CD8-positive, alpha-beta memory T cell (primary cell): ENCODE measurements around the gene UGGT2. TPM values are rescaled to one million over a fixed set of nuclear protein-coding genes. Genes with fewer than 3 reads are reported as not detected.
A peak's percentile ranks its signal among the peaks of the same experiment; 100 is the strongest.

Experiments
- CTCF ChIA-PET: fragments of 350-600 bp; sonication (Branson Sonifier 250); formaldehyde crosslinking; loops from one replicate; lab custom pipeline; 2021; ENCODE audit warnings: antibody characterized with exemption; lab: Charles Lee
- POLR2A ChIA-PET: fragments of 350-600 bp; sonication (Branson Sonifier 250); formaldehyde crosslinking; loops from one replicate; lab custom pipeline; 2021; ENCODE audit warnings: antibody characterized with exemption; lab: Charles Lee
- DNase-seq, 5 donors: peaks; one replicate each; pipeline versions ENCODE4 v3.0.0 to v3.0.0-alpha.2; 2020 to 2022; ENCODE audit warnings: mixed read lengths in 1 of 5
- H3K27ac ChIP-seq: one replicate; pipeline ENCODE4 v1.7.0; 2013; ENCODE audit warnings: low read depth, mild to moderate bottlenecking, low read length, moderate library complexity
- H3K27me3 ChIP-seq: 2 replicates; pipeline ENCODE4 v1.7.0; 2013; ENCODE audit warnings: low read length, mild to moderate bottlenecking; ENCODE audit not compliant: insufficient read depth, poor library complexity, severe bottlenecking
- H3K36me3 ChIP-seq: 2 replicates; pipeline ENCODE4 v1.7.0; 2013; ENCODE audit warnings: mild to moderate bottlenecking, low read length, moderate library complexity; ENCODE audit not compliant: insufficient read depth
- H3K4me1 ChIP-seq: 2 replicates; pipeline ENCODE4 v1.7.0; 2013; ENCODE audit warnings: mild to moderate bottlenecking, low read length, moderate library complexity; ENCODE audit not compliant: insufficient read depth
- H3K4me3 ChIP-seq: 2 replicates; pipeline ENCODE4 v1.7.0; 2013; ENCODE audit warnings: mild to moderate bottlenecking, low read length
- H3K9me3 ChIP-seq: 2 replicates; pipeline ENCODE4 v1.7.0; 2013; ENCODE audit warnings: mild to moderate bottlenecking, low read length
- H3K27ac Mint-ChIP-seq, 8 donors: one replicate each; pipeline ENCODE4 v1.8.0; 2020 to 2021; ENCODE audit warnings: mixed read lengths in 8 of 8, mild to moderate bottlenecking in 6 of 8, inconsistent platforms in 3 of 8, moderate library complexity in 3 of 8
- H3K27me3 Mint-ChIP-seq, 2 donors: one replicate each; pipeline ENCODE4 v1.8.0; 2020 to 2021; ENCODE audit warnings: mixed read lengths in 2 of 2, mild to moderate bottlenecking in 1 of 2, moderate library complexity in 1 of 2
- H3K36me3 Mint-ChIP-seq, 3 donors: one replicate each; pipeline ENCODE4 v1.8.0; 2020 to 2021; ENCODE audit warnings: mixed read lengths in 3 of 3, inconsistent platforms in 1 of 3, mild to moderate bottlenecking in 1 of 3
- H3K4me1 Mint-ChIP-seq, 3 donors: one replicate each; pipeline ENCODE4 v1.8.0; 2020 to 2021; ENCODE audit warnings: mixed read lengths in 3 of 3, inconsistent platforms in 1 of 3, mild to moderate bottlenecking in 1 of 3
- H3K4me3 Mint-ChIP-seq, 7 donors: one replicate each; pipeline ENCODE4 v1.8.0; 2020 to 2021; ENCODE audit warnings: mixed read lengths in 7 of 7, mild to moderate bottlenecking in 6 of 7, moderate library complexity in 4 of 7, inconsistent platforms in 2 of 7
- H3K9me3 Mint-ChIP-seq, 5 donors: one replicate each; pipeline ENCODE4 v1.8.0; 2020 to 2022; ENCODE audit warnings: mixed read lengths in 5 of 5, mild to moderate bottlenecking in 3 of 5, moderate library complexity in 2 of 5, inconsistent platforms in 1 of 5
- polyA plus RNA-seq: library from polyadenylated mRNA; unstranded; fragments of 300-500 nt; fragmentation: Illumina TruSeq; gene quantifications from one replicate; pipeline ENCODE4 v1.2.3, GENCODE V29; 2021
- total RNA-seq, 2 experiments: library from RNA; stranded (reverse); gene quantifications; one replicate each; pipeline ENCODE4 v1.2.3, GENCODE V29; 2021

UGGT2 gene
- total and polyA plus RNA-seq, 3 experiments from 2014 or later, result 0.13 to 0.20 TPM; not detected in 1

- Mint-ChIP-seq H3K27me3 (peaks cover 0 to 3% of the 10 kb centered on the region in 2 donors), H3K4me3 (no peak overlapping the region), H3K36me3 (no peaks in the 10 kb centered on the region), H3K4me1 (no peaks in the 10 kb centered on the region), H3K9me3 (no peaks in the 10 kb centered on the region), H3K27ac (no peak overlapping the region)
- H3K27me3 ChIP-seq, result no peaks in the 10 kb centered on the region
- no peak overlapping the region for H3K4me3 ChIP-seq
- POLR2A ChIA-PET, result no interaction called here
- no peaks in the 10 kb centered on the region for H3K9me3 ChIP-seq
- H3K27ac ChIP-seq, result no peak overlapping the region
- no peak for DNase-seq
- no peaks in the 10 kb centered on the region for H3K4me1 ChIP-seq
- no peaks in the 10 kb centered on the region for H3K36me3 ChIP-seq
- CTCF ChIA-PET, result no interaction called here
Measured at GRCh38 chr13:95898256-95898655, 154.9 kb downstream of the UGGT2 start.

GRCh38 chr13:95896301-95896700, 156.9 kb downstream of the UGGT2 start:
- DNase-seq, result no peak
- Histone ChIP-seq H3K27me3 (no peaks in the 10 kb centered on the region), H3K4me1 (no peaks in the 10 kb centered on the region), H3K4me3 (no peak overlapping the region), H3K36me3 (no peaks in the 10 kb centered on the region), H3K27ac (no peak overlapping the region), H3K9me3 (no peaks in the 10 kb centered on the region)
- ChIA-PET CTCF (no interaction called here), POLR2A (no interaction called here)
- Mint-ChIP-seq H3K27me3 (peaks cover 3 to 8% of the 10 kb centered on the region in 2 donors), H3K9me3 (no peaks in the 10 kb centered on the region), H3K27ac (no peak overlapping the region), H3K4me3 (no peak overlapping the region), H3K36me3 (no peaks in the 10 kb centered on the region), H3K4me1 (no peaks in the 10 kb centered on the region)

DNA sequence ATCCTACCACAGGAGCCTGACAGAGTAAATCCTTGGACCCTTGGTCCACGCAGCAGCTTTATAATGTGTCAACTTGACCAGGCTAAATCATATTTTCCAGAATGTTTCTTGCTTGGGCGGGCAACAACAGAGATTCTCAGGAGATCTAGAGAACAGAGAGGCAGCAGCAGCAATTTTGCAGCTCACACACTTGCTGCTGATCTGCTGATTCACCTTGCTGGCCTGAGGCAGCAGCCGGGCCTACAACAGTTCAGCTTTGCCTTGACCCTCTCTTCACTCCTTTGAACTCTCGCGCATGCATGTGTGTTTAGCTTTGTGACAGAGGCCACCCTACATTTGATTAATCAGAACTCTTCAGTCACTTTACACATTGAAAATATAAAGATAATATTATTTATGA, 159.3 kb downstream of the UGGT2 start:
- POLR2A ChIA-PET, result no interaction called here
- no peaks in the 10 kb centered on the region for H3K36me3 ChIP-seq
- DNase-seq, result no peak
- H3K4me1 ChIP-seq, result no peaks in the 10 kb centered on the region
- H3K4me3 Mint-ChIP-seq, result no peak overlapping the region
- H3K27me3 ChIP-seq, result no peaks in the 10 kb centered on the region
- H3K9me3 Mint-ChIP-seq, result no peaks in the 10 kb centered on the region
- CTCF ChIA-PET, result no interaction called here
- peaks cover 3 to 11% of the 10 kb centered on the region in 2 donors for H3K27me3 Mint-ChIP-seq
- no peaks in the 10 kb centered on the region for H3K9me3 ChIP-seq
- H3K4me3 ChIP-seq, result no peak overlapping the region
- no peaks in the 10 kb centered on the region for H3K36me3 Mint-ChIP-seq
- H3K27ac ChIP-seq, result no peak overlapping the region
- H3K27ac Mint-ChIP-seq, result no peak overlapping the region
- no peaks in the 10 kb centered on the region for H3K4me1 Mint-ChIP-seq

DNA sequence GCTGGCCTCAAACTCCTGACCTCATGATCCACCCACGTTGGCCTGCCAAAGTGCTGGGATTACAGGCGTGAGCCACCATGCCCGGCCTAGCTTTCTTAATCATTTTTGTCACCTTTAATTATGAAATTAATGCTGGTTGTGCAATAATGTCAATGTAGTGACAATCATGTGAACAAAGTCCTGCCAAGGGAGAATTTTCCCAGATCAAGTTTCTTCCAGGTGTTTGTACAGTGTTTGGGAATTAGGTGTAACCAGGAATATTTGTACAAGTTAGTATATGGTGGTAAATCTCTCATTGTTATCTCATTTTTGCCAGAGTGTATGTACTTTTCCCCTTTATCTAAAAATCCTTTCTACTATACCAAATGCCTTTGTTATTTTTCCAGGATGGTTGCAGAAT, 171.1 kb downstream of the UGGT2 start:
- Histone ChIP-seq H3K4me1 (no peaks in the 10 kb centered on the region), H3K36me3 (no peaks in the 10 kb centered on the region), H3K27ac (no peak overlapping the region), H3K27me3 (no peaks in the 10 kb centered on the region), H3K4me3 (no peak overlapping the region), H3K9me3 (no peaks in the 10 kb centered on the region)
- no peak overlapping the region for H3K27ac Mint-ChIP-seq
- POLR2A ChIA-PET, result no interaction called here
- H3K36me3 Mint-ChIP-seq, result no peaks in the 10 kb centered on the region
- H3K4me1 Mint-ChIP-seq, result no peaks in the 10 kb centered on the region
- H3K4me3 Mint-ChIP-seq, result no peak overlapping the region
- CTCF ChIA-PET, result no interaction called here
- DNase-seq, result no peak
- peaks cover 0 to 7% of the 10 kb centered on the region in 2 donors for H3K27me3 Mint-ChIP-seq
- no peaks in the 10 kb centered on the region for H3K9me3 Mint-ChIP-seq

- no peak for DNase-seq
- no peaks in the 10 kb centered on the region for H3K9me3 ChIP-seq
- Mint-ChIP-seq H3K4me1 (no peaks in the 10 kb centered on the region), H3K36me3 (no peaks in the 10 kb centered on the region), H3K27ac (no peak overlapping the region), H3K9me3 (no peaks in the 10 kb centered on the region), H3K4me3 (no peak overlapping the region), H3K27me3 (peaks cover 0 to 7% of the 10 kb centered on the region in 2 donors)
- CTCF ChIA-PET, result no interaction called here
- no peak overlapping the region for H3K4me3 ChIP-seq
- no peak overlapping the region for H3K27ac ChIP-seq
- H3K36me3 ChIP-seq, result no peaks in the 10 kb centered on the region
- H3K4me1 ChIP-seq, result no peaks in the 10 kb centered on the region
- H3K27me3 ChIP-seq, result no peaks in the 10 kb centered on the region
- POLR2A ChIA-PET, result no interaction called here
Measured at GRCh38 chr13:95880331-95880730, 172.9 kb downstream of the UGGT2 start.

GRCh38 chr13:95874286-95874685, 178.9 kb downstream of the UGGT2 start:
- H3K9me3 ChIP-seq, result no peaks in the 10 kb centered on the region
- Mint-ChIP-seq H3K36me3 (no peaks in the 10 kb centered on the region), H3K4me3 (no peak overlapping the region)

GRCh38 chr13:95870421-95870820, 182.8 kb downstream of the UGGT2 start:
- H3K4me1 Mint-ChIP-seq, result no peaks in the 10 kb centered on the region
- H3K36me3 Mint-ChIP-seq, result no peaks in the 10 kb centered on the region
- H3K27ac Mint-ChIP-seq, result no peak overlapping the region
- H3K27me3 Mint-ChIP-seq, result peaks cover 0 to 4% of the 10 kb centered on the region in 2 donors
- DNase-seq, result no peak
- no peak overlapping the region for H3K4me3 ChIP-seq
- no peaks in the 10 kb centered on the region for H3K36me3 ChIP-seq
- POLR2A ChIA-PET, result no interaction called here
- no peaks in the 10 kb centered on the region for H3K9me3 Mint-ChIP-seq
- H3K27me3 ChIP-seq, result no peaks in the 10 kb centered on the region
- no peaks in the 10 kb centered on the region for H3K4me1 ChIP-seq
- H3K27ac ChIP-seq, result no peak overlapping the region
- no peaks in the 10 kb centered on the region for H3K9me3 ChIP-seq
- CTCF ChIA-PET, result no interaction called here
- H3K4me3 Mint-ChIP-seq, result no peak overlapping the region

More at GRCh38 chr13:95874286-95874685, 178.9 kb downstream of the UGGT2 start:
- Mint-ChIP-seq H3K4me1 (no peaks in the 10 kb centered on the region), H3K27ac (no peak overlapping the region), H3K9me3 (no peaks in the 10 kb centered on the region), H3K27me3 (no peaks in the 10 kb centered on the region)
- no peak overlapping the region for H3K4me3 ChIP-seq
- DNase-seq, result no peak
- CTCF ChIA-PET, result no interaction called here
- H3K27me3 ChIP-seq, result no peaks in the 10 kb centered on the region
- H3K36me3 ChIP-seq, result no peaks in the 10 kb centered on the region
- H3K4me1 ChIP-seq, result no peaks in the 10 kb centered on the region
- H3K27ac ChIP-seq, result no peak overlapping the region
- POLR2A ChIA-PET, result no interaction called here

DNA sequence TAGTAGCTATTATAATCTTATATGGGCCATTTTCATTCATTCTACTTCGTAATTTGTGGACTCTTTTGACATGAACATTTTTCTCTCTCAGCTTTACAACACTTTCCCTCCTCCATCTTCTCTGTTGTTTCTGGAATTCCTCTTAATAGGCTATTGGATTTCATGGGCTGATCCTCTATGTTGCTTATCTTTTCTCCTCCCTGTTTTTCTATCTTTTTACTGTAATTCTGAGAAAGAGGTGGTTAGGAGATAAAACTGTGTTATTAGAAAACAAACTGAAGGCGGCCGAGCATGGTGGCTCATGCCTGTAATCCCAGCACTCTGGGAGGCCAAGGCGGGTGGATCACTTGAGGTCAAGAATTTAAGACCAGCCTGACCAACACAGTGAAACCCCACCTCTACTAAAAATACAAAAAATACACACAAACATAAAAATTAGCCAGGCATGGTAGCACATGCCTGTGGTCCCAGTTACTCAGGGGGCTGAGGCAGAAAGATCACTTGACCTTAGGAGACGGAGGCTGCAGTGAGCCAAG, 188.1 kb downstream of the UGGT2 start:
- Mint-ChIP-seq H3K27me3 (peaks cover 3 to 4% of the 10 kb centered on the region in 2 donors), H3K4me1 (no peaks in the 10 kb centered on the region), H3K4me3 (no peak overlapping the region), H3K9me3 (no peaks in the 10 kb centered on the region), H3K27ac (no peak overlapping the region), H3K36me3 (no peaks in the 10 kb centered on the region)
- CTCF ChIA-PET, result no interaction called here
- no peaks in the 10 kb centered on the region for H3K4me1 ChIP-seq
- H3K27me3 ChIP-seq, result no peaks in the 10 kb centered on the region
- no peak overlapping the region for H3K4me3 ChIP-seq
- POLR2A ChIA-PET, result no interaction called here
- no peaks in the 10 kb centered on the region for H3K36me3 ChIP-seq
- no peak overlapping the region for H3K27ac ChIP-seq
- H3K9me3 ChIP-seq, result no peaks in the 10 kb centered on the region
- DNase-seq, result no peak

DNA sequence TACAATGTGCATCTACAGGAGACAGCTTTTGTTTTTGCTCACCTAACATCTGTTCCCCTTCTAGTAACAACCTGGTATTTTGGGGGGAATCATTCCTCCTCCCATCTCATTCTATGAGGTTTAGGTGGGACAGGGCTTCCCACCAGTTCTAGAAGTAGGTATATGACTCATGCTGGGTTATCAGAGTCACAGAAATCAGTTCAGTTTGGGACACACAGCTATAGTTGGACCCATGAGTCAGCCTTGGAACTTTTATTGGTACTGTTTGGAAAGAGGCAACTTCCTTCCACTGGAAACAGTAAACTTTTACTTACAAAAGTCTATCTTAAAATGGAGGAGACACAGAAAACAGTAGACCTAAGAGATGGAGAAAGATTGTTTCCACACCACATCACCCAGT, 190.8 kb downstream of the UGGT2 start:
- Mint-ChIP-seq H3K27ac (peak overlapping the region in 1 of 8 donors; percentile 11), H3K4me1 (no peaks in the 10 kb centered on the region), H3K27me3 (peaks cover 3 to 5% of the 10 kb centered on the region in 2 donors), H3K9me3 (no peaks in the 10 kb centered on the region), H3K36me3 (no peaks in the 10 kb centered on the region), H3K4me3 (no peak overlapping the region)
- Histone ChIP-seq H3K27me3 (no peaks in the 10 kb centered on the region), H3K4me1 (no peaks in the 10 kb centered on the region), H3K27ac (no peak overlapping the region), H3K9me3 (no peaks in the 10 kb centered on the region), H3K4me3 (no peak overlapping the region), H3K36me3 (no peaks in the 10 kb centered on the region)
- DNase-seq, result no peak
- POLR2A ChIA-PET, result no interaction called here
- CTCF ChIA-PET, result no interaction called here
